Renal cortex interstitium (tissue), 11 donors: Measurements from ENCODE around the gene BRI3. TPM values are rescaled to one million over a fixed set of nuclear protein-coding genes. Genes with fewer than 3 reads are reported as not detected.
"Not testable (repeated sequence)": the region's sequence is repeated elsewhere in the genome, so short reads cannot be mapped to it uniquely, and the experiment has no call there.

Experiments used
- DNase-seq, 11 donors: peaks; one replicate each; pipeline ENCODE4 v3.0.0-alpha.2; 2013; ENCODE audit warnings: low read depth in 9 of 11, low spot score in 4 of 11; ENCODE audit errors: extremely low read depth in 1 of 11
- polyA plus RNA-seq, 3 donors: library from polyadenylated mRNA; unstranded; fragments of 120-200 nt; gene quantifications; one replicate each; pipeline ENCODE4 v1.2.1, GENCODE V29; 2013; ENCODE audit not compliant: insufficient read length in 3 of 3

BRI3 gene
- polyA plus RNA-seq, 3 donors: 95.6 to 105 (median 104) TPM

DNA sequence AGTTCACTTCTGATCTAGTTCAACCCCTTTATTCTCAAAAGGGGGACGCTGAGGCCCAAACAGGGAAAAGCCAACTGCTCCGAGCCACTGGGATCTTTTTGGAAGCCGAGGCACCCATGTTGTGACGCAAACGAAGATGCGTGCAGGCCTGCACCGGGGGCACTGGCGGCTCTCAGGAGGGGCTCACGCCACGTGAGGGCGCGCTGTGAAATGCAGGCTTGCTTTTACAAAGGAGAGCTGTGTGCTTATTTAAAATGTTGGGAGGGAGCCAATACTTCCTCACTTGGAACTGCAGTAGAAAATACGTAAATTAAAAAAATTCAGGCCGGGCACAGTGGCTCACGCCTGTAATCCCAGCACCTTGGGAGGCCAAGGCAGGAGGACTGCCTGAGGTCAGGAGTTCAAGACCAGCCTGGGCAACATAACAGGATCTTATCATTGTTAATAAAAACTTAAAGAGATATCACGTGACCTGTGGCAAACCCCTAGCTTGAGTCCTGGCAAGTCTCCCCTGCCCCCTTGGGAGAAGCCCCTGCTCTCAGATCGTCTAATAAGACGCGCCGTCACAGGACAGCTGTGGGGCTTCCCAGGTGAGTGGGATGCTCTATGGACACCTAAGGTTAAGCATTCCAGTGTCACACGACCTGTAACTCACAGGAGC, 16.3 kb downstream of the BRI3 start:
- DNase-seq: no peak

DNA sequence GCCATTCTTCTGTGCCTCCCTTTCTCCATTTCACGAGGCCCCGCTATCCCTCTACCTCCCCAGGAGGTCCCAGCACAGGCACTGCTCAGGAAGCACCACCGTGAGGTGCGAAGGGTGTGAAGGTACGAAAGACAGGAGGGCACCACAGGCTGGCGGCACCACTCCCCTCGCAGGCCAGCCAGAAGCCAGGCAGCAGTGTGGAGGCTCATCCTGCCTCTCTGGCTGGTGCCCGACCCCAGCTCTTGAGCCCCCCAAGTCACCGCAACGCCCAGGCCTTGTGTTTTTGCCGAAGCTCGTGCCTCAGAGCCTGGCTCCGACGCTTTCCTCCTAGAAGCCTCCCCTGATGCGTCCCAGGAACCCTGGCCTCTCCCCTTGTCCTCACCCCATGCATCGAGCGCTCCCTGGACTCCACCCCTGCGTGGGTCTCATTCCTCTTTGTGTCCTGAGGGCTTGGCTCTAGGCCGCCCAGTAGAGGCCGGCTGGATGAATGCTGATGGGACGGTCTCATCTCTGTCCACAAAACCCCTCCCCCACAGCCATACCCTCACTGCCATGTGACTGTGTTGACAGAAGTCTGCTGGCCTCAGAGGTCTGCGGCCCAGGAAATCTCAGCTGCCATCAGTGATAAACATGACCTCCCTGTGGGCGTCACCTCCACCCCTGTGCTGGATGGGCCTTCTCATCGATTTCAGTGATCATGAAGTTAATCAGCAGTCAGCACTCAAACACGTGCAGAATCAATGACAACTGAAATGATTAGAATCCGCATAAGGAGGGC, 19.3 kb downstream of the BRI3 start:
- no peak for DNase-seq

DNA sequence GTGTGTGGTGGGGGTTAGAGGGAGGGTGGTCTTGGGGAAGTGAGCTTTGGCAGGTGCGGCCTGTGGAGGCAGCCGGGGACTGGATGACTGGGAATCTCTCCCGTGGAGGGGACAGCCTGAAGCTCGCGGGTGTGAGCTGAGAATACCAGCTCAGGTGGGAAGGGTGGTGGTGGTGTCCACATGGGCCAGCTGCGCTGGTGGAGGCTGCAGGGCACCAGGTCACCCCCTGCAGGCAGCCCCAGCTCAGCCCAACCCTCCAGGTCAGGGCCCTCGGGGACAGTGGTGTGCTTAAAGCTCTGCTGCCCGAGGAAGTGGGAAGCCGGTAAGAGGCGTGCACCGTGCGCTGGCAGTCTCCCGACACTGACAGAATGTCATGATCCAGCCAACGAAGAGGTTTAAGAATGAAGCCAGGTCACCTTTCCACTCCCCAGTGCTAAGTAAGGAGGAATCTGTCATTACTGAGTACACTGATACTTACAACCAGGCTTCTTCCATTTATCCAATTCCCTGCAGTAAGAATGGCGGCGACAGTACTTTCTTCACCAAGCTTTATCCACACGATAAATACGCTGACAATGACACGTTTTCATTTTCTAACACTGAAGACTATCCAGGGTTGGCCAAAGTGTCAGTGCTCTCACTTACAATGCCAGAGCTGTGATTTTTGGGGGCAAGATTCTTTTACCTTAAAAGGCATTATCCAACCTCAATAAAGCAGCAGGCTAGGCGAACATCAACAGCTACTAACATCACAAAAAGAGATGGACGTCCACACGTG, 20.4 kb downstream of the BRI3 start:
- DNase-seq: no peak

DNA sequence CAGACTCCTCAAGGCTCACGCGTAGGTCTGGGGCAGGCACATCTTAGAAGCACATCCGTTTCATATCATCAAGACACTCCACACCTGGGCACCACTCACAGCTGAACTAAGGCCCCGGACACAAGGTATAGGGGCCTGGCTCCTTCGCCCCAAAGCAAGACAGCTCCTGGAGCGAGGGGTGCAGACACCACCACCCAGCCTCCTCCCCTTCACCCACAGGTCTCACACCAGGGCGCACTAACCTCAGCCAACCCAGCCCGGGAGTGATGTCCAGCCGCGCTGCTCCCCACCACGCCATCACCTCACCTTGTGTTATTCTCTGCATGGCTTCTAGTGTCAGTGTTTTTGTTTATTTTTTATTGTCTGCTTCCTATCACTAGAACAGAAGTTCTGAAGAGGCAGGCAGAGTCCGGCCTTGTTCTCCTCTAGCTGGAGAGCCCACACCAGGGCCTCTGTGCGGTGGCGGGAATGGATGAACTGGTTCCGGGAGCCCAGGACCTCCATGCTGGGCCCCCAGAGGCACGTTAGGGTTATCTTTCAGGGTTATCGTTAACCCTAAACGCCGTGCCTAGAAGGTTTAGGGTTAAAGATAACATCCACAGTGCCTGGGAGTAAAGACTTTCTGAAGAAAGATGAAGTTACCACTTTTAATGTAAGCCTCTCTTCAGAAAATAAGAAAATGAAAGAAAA, 21.8 kb downstream of the BRI3 start:
- DNase-seq: no peak

DNA sequence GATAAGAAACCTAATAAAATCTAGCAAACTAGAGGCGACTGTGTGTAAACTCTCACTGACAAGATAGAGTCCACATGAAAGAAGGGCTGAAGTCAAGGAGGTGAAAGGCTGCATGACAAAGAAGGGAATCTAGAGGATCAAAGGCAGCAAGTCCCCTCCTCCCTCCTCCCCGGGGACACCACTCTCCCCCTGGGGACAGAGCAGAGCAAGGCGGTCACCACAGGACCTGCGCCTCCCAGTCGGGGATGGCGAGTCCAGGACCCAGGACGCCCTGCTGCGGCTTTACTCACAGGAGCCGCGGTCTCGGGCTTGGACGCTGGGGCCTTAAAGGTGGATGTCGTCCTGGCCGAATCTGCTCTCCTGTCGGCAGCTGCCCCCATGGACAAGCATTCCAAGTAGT, 22.4 kb downstream of the BRI3 start:
- no peak for DNase-seq

DNA sequence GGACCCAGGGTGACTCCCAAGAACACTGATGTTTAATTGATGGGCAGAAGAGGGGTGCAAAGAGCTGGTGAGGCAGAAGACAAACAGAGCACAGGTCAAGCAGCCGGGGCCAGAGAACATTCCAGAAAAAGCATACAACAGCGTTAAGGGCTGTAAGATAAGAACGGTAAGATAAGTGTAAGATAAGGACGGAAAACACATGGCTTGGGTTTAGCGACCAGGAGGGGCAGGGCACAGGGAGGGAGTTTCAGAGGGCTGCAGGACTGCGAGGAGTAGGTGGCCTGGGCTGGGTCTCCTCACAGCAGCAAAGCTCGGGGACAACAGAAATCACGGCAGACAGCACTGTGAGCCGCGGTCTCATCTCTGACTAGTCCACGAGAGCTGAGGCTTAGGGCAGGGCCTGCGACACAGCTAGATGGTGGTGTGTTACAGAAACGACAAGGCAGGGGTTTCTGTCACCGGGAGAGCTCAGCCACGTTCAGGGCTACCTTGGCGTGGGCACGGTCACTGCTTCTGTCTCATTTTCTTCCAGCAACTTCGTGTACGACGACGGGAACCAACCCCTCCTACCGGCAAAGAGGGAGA, 24.6 kb downstream of the BRI3 start:
- no peak for DNase-seq

DNA sequence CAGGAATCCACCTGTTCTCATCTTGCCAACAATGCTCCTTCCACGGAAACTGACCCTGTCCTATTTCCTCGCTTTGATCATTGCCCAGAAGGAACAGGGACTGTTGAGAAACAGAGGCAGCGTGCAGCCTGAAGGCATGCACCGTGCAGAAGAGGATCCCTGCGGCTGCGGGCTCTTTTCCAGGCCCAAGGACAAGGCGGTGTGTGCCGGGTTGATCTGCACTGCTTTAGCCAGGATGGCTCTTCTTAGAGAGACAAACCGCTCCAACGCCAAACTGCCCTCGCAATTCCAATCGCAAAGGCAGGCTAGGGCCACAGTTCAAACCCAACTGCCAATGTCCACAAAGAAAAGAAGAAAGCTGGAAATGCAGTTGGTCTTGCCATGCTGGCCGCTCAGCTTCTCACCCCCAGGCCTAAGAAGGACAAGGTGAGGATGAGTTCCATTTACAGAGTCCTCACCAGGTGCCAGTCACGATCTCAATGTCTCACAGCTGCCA, 26.5 kb downstream of the BRI3 start:
- DNase-seq: no peak

DNA sequence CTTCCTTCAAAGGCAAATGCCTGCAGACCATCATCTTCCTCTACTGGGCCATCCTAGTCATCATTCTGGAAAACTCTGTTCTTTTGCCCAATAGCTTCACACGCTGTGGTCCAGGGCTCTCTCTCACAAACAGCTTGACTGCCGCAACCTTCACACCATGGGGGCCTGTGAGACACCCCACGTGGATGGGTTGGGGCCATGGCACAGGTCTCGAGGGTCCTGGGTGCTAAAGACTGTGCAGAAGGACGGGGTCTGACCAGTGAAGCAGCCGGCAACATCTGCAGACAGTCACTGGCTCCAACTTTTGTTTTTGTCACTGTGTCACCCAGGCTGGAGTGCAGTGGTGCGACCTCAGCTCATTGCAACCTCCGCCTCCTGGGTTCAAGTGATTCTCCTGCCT, 28.1 kb downstream of the BRI3 start:
- no peak for DNase-seq

DNA sequence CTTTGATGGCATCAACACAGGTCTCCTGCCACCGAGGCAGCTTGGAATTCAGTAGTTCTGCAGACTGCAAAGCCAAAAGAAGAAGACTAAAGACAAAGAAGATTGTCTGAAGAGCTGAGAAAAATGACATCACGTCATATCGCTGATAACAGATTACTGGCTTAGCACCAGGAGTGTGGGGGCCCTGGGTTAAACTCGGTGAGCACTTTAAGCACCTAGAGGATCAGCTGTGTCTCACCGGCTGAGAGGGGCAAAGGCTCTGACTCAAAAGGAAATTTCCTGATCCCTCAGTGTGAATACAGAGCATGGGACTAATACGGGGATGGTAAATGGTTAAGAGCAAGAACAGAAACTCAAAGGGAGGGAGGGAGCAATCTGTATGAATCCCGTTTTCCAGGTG, 30.7 kb downstream of the BRI3 start:
- DNase-seq: no peak

DNA sequence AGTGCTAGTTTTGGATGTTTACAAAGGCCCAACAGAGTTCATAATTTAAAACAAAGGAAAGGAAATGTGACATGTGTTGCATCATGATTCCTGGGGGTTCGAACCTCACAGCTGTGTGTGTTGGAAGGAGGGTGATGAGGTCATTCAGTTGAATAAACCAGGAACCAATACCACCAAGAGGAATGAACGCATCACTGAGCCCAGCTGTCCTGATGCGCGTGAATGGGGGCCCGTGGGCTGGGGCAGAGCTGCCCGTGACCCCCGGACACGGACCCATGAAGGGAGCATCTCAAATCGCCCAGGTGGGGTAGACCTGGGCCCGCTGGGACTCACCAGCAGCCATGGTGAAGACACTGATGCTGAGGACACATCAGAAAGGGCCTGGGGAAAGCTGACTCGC, 33.0 kb downstream of the BRI3 start:
- no peak for DNase-seq

DNA sequence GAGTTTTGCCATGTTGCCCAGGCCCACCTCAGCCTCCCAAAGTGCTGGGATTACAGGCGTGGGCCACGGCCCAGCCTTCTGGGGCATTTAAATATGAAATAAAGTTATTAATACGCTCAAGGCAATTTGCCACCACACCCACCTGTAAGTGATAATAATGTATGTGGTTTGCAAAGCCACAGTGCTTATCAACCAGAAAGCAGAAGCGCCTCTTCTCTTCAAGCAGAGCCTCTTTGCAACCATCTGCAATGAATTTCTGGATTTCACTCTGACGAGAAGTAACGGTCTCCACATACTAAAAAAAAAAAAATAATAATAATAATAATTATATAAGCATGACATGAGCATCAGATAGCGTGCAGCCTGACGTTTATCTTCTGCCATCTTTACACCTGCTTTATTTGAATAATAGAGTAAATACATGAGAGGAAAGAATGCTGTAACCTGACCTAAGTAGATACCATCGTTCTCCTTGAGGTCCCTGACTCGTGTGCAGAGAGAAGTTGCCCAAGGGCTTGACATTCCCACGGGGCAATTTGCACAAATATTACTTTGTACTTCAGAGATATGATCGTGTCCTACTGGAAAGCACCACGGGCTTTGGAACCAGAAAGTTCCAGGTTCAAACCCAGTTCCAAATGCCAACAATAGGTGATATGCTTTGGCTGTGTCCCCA, 34.0 kb downstream of the BRI3 start:
- no peak for DNase-seq

DNA sequence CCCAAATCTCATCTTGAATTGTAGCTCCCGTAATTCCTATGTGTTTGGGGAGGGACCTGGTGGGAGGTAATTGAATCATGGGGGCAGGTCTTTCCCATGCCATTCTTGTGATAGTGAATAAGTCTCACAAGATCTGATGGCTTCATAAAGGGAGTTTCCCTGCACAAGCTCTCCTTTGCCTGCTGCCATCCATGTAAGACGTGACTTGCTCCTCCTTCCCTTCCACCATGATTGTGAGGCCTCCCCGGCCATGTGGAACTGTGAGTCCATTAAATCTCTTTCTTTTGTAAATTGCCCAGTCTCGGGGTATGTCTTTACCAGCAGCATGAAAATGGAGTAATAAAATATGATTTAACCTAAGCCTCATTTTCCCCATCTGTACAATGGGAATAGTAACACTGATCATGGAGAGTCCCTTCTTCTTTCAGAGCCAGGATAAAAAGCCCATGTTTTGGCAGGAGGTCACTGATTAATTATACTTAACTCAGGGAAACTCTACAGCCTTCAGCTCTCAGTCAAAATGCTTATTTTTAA, 34.6 kb downstream of the BRI3 start:
- not testable (repeated sequence) for DNase-seq

DNA sequence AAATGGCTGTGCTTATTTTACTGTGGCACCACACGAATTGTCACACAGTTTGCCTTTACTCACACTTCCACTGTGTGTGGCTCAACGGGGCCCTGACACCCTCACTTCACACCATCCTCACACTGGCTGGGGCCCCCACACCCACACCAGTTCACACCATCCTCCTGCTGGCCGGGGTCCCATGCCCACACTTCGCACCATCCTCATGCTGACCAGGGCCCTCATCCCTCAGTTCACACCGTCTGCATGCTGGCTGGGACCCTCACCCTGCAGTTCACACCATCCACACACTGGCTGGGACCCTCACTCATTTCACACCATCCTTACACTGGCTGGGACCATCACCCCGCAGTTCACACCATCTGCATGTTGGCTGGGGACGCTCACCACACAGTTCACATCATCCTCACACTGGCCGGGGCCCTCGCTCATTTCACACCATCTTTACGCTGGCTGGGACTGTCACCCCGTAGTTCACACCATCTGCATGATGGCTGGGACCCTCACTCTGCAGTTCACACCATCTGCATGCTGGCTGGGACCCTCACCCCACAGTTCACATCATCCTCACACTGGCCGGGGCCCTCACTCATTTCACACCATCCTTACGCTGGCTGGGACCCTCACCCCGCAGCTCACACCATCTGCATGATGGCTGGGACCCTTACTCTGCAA, 36.0 kb downstream of the BRI3 start:
- no peak for DNase-seq

DNA sequence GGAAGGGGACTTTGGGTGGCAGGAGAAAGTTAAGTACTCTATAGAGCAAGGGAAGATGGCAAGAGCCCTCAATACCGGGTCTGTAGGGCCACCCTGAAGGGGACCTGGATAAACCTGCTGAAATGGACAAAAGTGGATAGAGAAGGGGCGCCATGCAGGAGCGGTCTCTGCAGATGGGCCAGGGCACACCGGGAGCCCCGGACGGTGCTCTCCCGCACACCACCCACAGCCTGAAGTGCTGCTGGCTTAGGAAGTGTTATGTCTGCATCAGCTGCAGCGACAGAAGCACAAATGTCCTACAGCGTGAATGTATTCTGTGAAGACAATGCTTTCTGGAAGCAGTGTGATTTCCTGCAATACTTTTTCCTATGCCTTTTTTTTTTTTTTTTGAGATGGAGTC, 37.7 kb downstream of the BRI3 start:
- no peak for DNase-seq

DNA sequence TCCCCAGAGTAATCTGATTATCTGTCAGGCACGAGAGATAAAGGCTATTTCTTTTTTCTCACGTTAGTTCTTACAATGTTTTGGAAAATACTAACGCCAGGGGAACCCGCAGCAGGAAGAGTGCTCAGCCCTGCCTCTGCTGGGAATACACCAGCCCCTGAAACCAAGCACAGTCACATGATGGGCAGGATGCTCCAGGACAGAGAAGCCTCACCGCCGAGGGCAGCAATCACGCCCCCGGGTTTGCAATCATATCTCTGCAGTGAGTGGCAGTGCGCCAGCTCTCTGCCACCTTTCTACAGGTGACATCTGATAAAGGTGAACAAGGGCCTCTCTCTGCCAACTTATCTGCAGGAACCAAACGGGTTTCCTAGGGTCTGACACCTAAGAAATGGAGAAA, 39.8 kb downstream of the BRI3 start:
- no peak for DNase-seq

DNA sequence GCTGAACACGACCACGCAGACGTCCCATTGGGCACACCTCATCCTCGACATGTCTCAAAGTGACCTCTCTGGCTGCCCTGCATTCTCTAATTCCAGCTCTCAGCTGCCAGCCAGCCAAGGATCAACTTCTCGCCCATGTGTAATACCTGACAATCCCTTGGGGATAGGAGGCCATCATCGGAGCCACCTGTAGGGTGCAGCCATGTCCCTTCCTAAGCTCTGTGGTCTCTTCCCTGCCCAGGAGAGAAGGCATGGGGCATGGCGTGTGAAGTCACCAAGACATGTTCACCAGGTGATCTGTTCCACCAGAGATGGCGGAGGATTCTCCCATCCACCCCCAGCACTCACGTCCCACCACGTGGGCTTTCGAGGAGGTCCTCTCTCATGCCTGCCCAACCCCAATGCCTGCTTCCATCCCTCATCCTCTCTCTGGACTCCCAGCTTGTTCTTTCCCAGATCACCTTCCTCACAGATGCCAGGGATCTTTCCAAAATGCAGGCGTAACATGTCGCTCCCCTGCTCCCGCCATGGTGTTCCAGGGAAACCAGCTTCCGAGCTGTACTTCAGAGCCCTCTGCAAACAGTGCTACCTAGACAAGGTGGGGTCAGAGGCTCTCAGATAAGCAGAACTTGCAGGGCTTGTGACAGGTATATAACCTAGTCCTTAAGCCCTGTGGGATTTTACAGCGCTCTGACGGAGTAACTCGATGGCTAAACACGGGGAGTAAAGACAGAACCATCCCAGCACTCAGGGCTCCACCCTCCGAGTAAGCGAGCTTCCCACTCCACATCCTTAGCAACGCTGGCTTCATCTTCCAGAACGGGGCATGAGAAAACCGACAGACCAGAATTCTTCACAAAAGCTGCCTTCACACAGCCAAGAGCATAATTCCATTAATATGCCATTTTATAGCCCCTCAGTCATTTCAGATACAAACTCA, 41.1 kb downstream of the BRI3 start:
- DNase-seq: no peak
